Vein endothelial cell (primary cell): ENCODE results near the gene STON1. TPM values are rescaled to one million over a fixed set of nuclear protein-coding genes. Genes with fewer than 3 reads are reported as not detected.

Experiments
- small RNA-seq: library from RNA; depleted of rRNA; stranded (forward); fragments of <200 nt; gene quantifications from one replicate; pipeline ENCODE3, GENCODE V24; 2012
- total RNA-seq: library from RNA; depleted of rRNA; stranded (reverse); fragments of >200 nt; gene quantifications from 2 replicates; pipeline ENCODE4 v1.2.3, GENCODE V29; 2012

The STON1 gene, protein sequence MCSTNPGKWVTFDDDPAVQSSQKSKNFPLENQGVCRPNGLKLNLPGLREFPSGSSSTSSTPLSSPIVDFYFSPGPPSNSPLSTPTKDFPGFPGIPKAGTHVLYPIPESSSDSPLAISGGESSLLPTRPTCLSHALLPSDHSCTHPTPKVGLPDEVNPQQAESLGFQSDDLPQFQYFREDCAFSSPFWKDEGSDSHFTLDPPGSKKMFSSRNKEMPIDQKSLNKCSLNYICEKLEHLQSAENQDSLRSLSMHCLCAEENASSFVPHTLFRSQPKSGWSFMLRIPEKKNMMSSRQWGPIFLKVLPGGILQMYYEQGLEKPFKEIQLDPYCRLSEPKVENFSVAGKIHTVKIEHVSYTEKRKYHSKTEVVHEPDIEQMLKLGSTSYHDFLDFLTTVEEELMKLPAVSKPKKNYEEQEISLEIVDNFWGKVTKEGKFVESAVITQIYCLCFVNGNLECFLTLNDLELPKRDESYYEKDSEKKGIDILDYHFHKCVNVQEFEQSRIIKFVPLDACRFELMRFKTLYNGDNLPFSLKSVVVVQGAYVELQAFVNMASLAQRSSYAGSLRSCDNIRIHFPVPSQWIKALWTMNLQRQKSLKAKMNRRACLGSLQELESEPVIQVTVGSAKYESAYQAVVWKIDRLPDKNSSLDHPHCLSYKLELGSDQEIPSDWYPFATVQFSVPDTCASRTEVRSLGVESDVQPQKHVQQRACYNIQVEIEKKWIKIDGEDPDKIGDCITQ
- 4.8 and 6.2 TPM in 2 replicates for total RNA-seq

DNA sequence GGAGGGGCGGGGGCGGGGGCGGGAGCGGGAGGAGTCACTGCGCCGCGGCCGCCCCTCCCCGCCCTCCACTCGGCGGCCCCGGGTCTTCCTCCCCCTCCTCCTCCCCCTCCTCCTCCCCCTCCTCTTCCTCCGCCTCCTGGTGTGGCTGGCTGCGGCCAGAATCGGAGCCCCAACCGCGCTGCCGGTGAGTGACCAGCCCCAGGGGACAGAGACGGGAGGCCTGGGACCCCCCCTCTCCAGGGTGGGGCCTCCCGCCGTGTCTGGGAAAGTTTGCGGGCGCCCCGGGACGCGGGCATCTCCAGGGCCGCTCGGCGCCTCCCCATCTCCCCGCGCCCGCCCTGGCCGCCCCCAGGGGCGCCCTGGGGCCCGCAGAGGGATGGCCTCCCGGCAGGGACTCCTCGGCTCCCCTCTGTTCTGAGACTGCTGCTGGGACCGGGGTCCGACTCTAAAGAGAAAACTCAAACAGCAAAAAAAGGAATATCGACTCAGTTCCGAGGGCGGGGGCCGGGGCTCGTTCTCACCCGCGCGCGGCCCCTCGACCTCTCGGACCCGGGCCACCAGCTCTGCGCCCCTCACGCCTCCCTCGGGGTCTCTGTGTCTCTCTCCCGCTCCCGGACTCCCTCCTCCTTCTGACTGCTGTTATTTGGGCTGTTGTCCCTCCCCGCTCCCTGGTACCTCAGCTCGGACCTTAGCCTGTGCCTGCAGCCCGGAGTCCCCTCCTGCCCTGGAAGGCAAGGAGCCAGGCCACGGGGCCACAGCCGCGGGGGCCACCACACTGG, at the start of gene STON1:
STON1 (plus strand) TSS at position 122 of the 779 bp plus-strand sequence. CDS start 50,480 bp downstream, outside the sequence.

DNA sequence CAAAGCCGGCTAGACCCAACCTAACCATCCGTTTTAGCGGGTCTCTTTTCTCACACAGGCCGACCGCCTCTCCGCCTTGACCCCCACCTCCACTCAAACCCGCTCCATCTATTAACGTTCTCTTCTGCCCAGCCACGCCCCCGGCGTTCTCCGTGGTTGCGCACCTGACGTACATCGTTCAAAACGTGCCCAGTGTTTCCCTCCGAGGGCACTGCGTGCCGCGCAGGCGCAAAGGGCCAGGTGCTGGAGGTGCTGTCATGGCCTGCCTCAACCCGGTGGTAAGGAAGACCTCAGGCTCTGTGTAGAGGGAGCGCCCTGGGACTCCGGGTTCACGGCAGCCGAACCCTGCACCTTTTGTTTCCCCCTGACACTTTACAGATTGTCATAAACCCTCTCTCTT, 87.7 kb downstream of the STON1 start, which contains the start of gene GTF2A1L:
GTF2A1L (plus strand) TSS at position 239 of the 400 bp plus-strand sequence; CDS start at position 258, 19 bp downstream.

Small RNA genes within 50 kb of the gene (small RNA-seq; reads per million reads assigned to genes)
- not detected for gene RNU6-282P
- not detected for gene TPT1P11

Other genes with a start within 250 kb of the STON1 start
- 38.5 and 45.7 TPM in 2 replicates for gene FOXN2, start 215.5 kb upstream of the STON1 start, total RNA-seq
- gene PPP1R21, start 89.4 kb upstream of the STON1 start, total RNA-seq, result 10.8 and 12.8 TPM in 2 replicates
- gene GTF2A1L, start 87.7 kb downstream of the STON1 start, total RNA-seq, result not detected in 2 replicates
- not detected in 2 replicates for gene LHCGR, start 225.6 kb downstream of the STON1 start, total RNA-seq